ENCODE measurements around the gene ALDH2.
"Not testable (repeated sequence)": the region's sequence is repeated elsewhere in the genome, so short reads cannot be mapped to it uniquely, and the experiment has no call there.

ALDH2 gene

GRCh38 chr12:111759991-111760390 lies 6.7 kb upstream of the ALDH2 start:
- DNase-seq = no peak

GRCh38 chr12:111761099-111761498 lies 5.6 kb upstream of the ALDH2 start:
- DNase-seq = no peak

DNA sequence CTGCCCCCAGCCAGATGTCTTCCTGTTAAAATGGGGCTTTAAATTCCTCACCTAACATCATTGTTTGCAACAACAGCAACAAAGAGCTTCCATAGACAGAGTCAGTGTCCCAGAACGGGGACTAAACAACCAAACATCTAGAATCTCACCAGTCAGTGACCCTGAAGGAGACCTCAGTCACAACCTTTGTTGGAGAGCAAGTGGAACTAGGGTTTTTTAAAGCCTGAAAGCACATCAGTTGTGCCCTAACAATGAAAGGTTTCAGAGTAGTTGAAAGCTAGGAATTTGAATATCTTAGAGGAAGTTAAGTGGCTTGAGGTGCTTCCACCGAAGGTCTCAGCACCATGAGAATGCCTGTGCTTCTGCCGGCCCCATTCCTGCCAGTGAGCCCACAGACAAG lies 5.0 kb upstream of the ALDH2 start:
- no peak for DNase-seq

GRCh38 chr12:111763552-111763951 lies 3.2 kb upstream of the ALDH2 start:
- DNase-seq = not testable (repeated sequence)

DNA sequence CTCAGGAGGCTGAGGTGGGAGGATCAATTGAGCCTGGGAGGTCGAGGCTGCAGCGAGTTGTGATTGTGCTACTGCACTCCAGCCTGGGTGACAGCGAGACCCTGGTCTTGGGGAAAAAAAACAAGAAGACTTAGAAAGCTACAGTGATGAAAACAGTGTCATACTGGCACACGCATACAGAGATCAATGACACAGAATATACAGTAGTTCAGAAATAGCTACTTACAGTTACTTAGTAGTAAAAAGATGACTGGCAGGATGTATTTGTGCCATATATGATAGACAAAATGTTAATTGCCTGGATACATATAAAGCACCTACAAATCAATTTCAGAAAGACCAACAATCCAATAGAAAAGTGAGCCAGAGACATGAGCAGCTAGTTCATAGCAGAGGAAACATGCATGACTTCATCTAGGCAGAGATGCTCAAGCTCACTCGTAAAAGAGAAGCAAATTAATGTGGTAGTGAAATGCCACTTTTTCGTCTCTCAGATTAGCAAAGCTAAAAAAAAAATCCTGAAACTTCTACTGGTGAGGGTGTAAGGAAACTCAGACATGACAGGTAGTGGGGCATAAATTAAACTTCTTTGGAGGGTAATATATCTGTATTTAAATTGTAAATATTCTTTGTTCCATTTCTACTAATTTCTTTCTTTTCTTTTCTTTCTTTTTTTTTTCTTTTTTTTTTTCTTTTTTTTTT lies 2.5 kb upstream of the ALDH2 start:
- DNase-seq = no peak

DNA sequence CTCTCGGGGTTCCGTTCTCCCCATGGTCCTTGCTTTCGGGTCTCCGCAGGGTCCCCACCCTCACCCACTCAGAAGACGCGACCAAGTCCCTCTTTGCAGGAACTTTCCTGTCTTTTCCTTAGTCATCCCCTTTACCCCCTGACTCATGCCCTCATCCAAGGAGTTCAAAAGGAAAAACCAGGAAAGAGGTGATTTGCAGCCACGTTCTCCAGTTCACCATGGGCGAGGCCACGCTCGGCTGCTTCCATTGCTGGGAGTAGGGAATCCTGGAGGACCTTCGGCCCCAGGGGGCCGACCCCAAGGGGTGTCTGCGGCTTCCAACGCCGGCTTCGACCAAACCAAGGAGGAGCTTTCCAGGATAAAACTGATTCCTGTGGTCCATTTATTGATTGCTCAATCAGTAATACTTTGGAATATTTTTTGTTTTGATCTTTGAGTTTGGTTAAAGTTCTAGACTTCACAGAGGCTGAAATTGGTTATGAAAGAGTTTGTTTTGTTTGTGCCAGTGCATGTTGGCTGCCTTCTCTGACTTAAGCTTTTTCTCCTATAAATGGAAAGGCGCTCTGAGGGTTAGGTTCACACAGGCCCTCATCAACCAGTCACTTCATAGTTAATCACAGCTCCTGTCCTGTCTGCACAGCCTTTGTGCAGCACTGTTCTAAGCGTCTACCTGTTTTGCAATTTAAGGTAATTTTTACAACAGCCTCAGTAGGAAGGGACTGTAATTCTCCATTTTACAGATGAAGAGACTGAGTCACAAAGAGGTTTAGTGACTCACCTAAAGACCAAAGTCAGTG lies 827 bp downstream of the ALDH2 start:
- DNase-seq = no peak

GRCh38 chr12:111768159-111768895 lies 1.6 kb downstream of the ALDH2 start:
- DNase-seq = no peak

DNA sequence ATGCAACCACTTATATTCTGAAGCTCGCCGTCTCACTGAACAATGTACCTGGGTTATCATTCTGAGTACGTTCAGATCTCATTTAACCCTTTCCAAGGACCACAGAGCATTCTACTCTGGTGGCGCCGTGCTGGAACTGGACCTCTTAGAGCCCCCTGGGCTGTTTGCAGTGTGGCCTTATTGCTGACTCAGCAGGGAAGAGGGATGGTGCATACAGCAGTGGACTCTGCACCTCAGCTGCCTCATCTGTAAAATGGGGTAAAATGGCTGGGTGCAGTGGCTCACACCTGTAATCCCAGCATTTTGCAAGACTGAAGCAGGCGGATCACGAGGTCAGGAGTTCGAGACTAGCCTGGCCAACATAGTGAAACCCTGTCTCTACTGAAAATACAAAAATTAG lies 2.9 kb downstream of the ALDH2 start:
- no peak for DNase-seq

GRCh38 chr12:111773801-111774551 lies 7.2 kb downstream of the ALDH2 start:
- DNase-seq = no peak

DNA sequence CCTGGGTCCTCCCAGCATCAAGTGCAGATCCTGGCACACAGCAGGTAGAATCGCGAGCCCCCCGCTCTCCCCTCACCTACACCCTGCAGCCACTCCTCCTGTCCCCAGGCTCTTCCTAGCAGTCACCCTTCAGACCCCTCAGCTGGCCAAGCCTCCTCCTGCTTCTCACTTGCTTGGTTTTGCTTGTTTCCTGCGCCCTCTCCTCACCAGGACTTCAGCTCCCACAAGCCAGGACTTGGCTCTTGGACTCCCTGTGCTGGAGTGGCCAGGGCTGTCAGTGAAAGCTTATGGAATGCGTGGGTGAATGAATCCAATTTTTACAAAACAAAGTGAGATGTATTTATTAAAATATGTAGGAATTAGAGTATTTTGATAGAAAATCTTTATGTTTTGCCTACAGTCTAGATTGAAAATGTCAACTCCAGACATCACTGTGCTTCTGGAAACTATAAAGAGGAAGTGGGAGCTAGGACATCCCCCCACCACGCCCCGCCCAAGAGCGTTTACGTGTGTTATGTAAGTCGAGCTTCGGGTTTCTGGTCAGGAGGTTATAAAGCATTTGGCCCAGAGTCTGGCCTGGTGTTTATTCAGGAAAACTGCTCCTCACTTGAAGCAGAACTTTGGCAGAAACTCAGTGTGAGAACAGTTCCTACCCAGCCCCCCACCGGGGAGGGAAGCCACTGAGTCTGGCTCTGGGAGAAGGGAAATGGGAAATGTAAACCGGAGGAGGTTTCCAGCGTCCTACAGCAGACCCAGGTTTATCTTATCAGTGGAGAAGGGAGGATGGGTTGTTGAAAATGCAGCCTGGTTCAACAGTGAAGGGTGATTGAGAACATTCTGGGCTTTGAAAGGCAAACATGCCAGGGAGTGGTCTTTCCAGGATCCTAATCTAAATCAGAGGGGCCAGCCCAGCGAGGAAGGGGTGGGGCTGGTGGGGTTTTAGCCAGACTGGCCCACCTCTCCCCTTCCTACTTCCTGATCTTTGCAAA lies 8.8 kb downstream of the ALDH2 start:
- no peak for DNase-seq

GRCh38 chr12:111776836-111777344 lies 10.2 kb downstream of the ALDH2 start:
- no peak for DNase-seq

GRCh38 chr12:111777345-111778045 lies 10.8 kb downstream of the ALDH2 start:
- DNase-seq = no peak

GRCh38 chr12:111780166-111780565 lies 13.4 kb downstream of the ALDH2 start:
- no peak for DNase-seq

DNA sequence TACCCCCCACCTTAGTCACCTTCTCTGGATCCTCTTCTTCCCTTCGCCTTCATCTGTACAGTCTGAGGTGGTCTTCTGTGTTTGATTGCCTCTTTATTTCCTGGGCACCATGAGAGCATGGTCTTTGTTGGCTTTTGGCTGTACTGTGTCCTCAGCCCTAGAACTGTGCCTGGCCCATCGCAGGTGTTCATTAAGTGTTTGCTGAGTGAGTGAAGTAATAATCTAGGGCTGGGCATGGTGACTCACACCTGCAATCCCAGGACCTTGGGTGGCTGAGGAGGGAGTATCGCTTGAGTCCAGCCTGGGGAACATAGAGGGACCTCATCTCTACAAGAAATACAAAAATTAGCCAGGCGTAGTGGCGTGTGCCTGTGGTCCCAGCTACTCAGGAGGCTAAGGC lies 13.9 kb downstream of the ALDH2 start:
- no peak for DNase-seq

GRCh38 chr12:111781085-111781658 lies 14.4 kb downstream of the ALDH2 start:
- DNase-seq = no peak

GRCh38 chr12:111783046-111783445 lies 16.3 kb downstream of the ALDH2 start:
- DNase-seq = no peak

GRCh38 chr12:111784953-111785352 lies 18.2 kb downstream of the ALDH2 start:
- DNase-seq = no peak

GRCh38 chr12:111785651-111786050 lies 18.9 kb downstream of the ALDH2 start:
- no peak for DNase-seq

DNA sequence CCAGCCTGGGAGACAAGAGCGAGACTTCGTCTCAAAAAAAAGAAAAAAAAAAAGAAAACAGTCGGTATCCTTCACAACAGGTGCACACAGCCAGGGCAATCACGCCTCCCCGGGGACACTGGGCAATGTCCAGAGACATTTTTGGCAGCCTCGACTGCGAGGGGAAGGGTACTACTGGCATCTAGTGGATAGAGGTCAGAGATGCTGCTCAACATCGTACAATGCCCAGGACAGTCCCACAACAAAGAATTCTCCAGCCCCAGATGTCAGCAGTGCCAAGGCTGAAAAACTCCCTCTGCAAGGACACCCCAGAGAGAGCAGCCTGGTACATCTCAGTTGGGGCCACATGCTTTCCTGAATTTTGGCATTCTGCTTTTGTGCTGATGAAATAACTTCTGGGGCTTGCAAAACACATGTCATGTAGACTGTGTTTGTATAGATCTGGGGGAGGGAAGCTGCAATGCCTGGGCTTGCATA lies 21.5 kb downstream of the ALDH2 start:
- DNase-seq = no peak

- no peak for DNase-seq
These were observed 23.0 kb downstream of the ALDH2 start for GRCh38 chr12:111789779-111790178.

Data from activated CD8-positive, alpha-beta memory T cell treated with anti-CD3 and anti-CD28 coated beads, Interleukin-2, amount 50 U/mL, for 48 hours (primary cell).